Measurements from ENCODE around the gene XRCC4. TPM values are rescaled to one million over a fixed set of nuclear protein-coding genes. Genes with fewer than 3 reads are reported as not detected.
"Not testable (repeated sequence)": the region's sequence is repeated elsewhere in the genome, so short reads cannot be mapped to it uniquely, and the experiment has no call there.

Gene XRCC4
- polyA plus RNA-seq, 1 donor from 2014 or later: 22.9 TPM

- Histone ChIP-seq H3K9ac (ENCODE audit: low read length) (no peak overlapping the region), H3K36me3 (ENCODE audit: insufficient read depth, low read length) (peaks cover 25% of the 10 kb centered on the region), H4K20me1 (ENCODE audit: insufficient read depth) (no peaks in the 10 kb centered on the region), H3K9me3 (ENCODE audit: low read length) (no peaks in the 10 kb centered on the region), H3K79me2 (replicated peaks; ENCODE audit: insufficient read depth, low read length) (peaks cover 73% of the 10 kb centered on the region), H2AFZ (ENCODE audit: low read depth, low read length) (no peak overlapping the region), H3K9me2 (ENCODE audit: insufficient read depth, low read length) (no peaks in the 10 kb centered on the region), H3K4me3 (ENCODE audit: low read length) (no peak overlapping the region), H3K4me2 (ENCODE audit: low read length) (no peak overlapping the region), H3F3A (ENCODE audit: insufficient read depth, low read length, poor library complexity, severe bottlenecking) (no peaks in the 10 kb centered on the region), H3K27me3 (ENCODE audit: insufficient read depth, low read depth, low read length) (no peaks in the 10 kb centered on the region), H3K27ac (ENCODE audit: low read length) (no peak overlapping the region)
- TF ChIP-seq SMC3 (conservative IDR thresholded peaks at IDR 0.05; ENCODE audit: poor library complexity): no peak
- TF ChIP-seq EP300 (conservative IDR thresholded peaks at IDR 0.05; ENCODE audit: poor library complexity, severe bottlenecking): no peak
These were observed 18.0 kb upstream of the XRCC4 start for GRCh38 chr5:83059341-83059740.

GRCh38 chr5:83066548-83067110 lies 10.7 kb upstream of the XRCC4 start:
- peaks cover 17% of the 10 kb centered on the region for H3K36me3 ChIP-seq (ENCODE audit: insufficient read depth, low read length)
- H4K20me1 ChIP-seq (ENCODE audit: insufficient read depth): no peaks in the 10 kb centered on the region
- no peaks in the 10 kb centered on the region for H3K9me3 ChIP-seq (ENCODE audit: low read length)
- H3F3A ChIP-seq (ENCODE audit: insufficient read depth, low read length, poor library complexity, severe bottlenecking): no peaks in the 10 kb centered on the region
- H3K27me3 ChIP-seq (ENCODE audit: insufficient read depth, low read depth, low read length): no peaks in the 10 kb centered on the region
- peaks cover 100% of the 10 kb centered on the region for H3K79me2 ChIP-seq (replicated peaks; ENCODE audit: insufficient read depth, low read length)
- no peak overlapping the region for H3K4me3 ChIP-seq (ENCODE audit: low read length)
- no peak overlapping the region for H2AFZ ChIP-seq (ENCODE audit: low read depth, low read length)
- no peak overlapping the region for H3K4me2 ChIP-seq (ENCODE audit: low read length)
- no peaks in the 10 kb centered on the region for H3K9me2 ChIP-seq (ENCODE audit: insufficient read depth, low read length)
- no peak overlapping the region for H3K9ac ChIP-seq (ENCODE audit: low read length)
- no peak overlapping the region for H3K27ac ChIP-seq (ENCODE audit: low read length)
- no peak for TF ChIP-seq EP300 (conservative IDR thresholded peaks at IDR 0.05; ENCODE audit: poor library complexity, severe bottlenecking)
- no peak for TF ChIP-seq REST (IDR thresholded peaks at IDR 0.05; ENCODE audit: borderline replicate concordance)
- TF ChIP-seq POLR2AphosphoS5 (IDR thresholded peaks at IDR 0.05): no peak
- no peak for TF ChIP-seq CTCF (IDR thresholded peaks at IDR 0.05; ENCODE audit: poor library complexity, severe bottlenecking)
- no peak for TF ChIP-seq EZH2 (IDR thresholded peaks at IDR 0.05; ENCODE audit: borderline replicate concordance, insufficient read depth, low read length, poor library complexity, severe bottlenecking)
- TF ChIP-seq RAD21 (conservative IDR thresholded peaks at IDR 0.05): no peak
- TF ChIP-seq TAF1 (IDR thresholded peaks at IDR 0.05; ENCODE audit: low read depth): no peak
- TF ChIP-seq SMC3 (conservative IDR thresholded peaks at IDR 0.05; ENCODE audit: poor library complexity): no peak
- TF ChIP-seq MXI1 (conservative IDR thresholded peaks at IDR 0.05; ENCODE audit: poor library complexity, severe bottlenecking): no peak

- peaks cover 17% of the 10 kb centered on the region for H3K36me3 ChIP-seq (ENCODE audit: insufficient read depth, low read length)
- not testable (repeated sequence) for H4K20me1 ChIP-seq (ENCODE audit: insufficient read depth); H3F3A ChIP-seq (ENCODE audit: insufficient read depth, low read length, poor library complexity, severe bottlenecking); H3K4me3 ChIP-seq (ENCODE audit: low read length); H2AFZ ChIP-seq (ENCODE audit: low read depth, low read length); H3K9me2 ChIP-seq (ENCODE audit: insufficient read depth, low read length); H3K9ac ChIP-seq (ENCODE audit: low read length); H3K27ac ChIP-seq (ENCODE audit: low read length); H3K9me3 ChIP-seq (ENCODE audit: low read length); H3K27me3 ChIP-seq (ENCODE audit: insufficient read depth, low read depth, low read length); H3K4me2 ChIP-seq (ENCODE audit: low read length)
- H3K79me2 ChIP-seq (replicated peaks; ENCODE audit: insufficient read depth, low read length): peaks cover 100% of the 10 kb centered on the region
These were observed 10.0 kb upstream of the XRCC4 start for GRCh38 chr5:83067377-83067776.
